Mesenchymal stem cell (in vitro differentiated cells and primary cell): Measurements from ENCODE around the gene FBXW2.

Experiments
- DNase-seq: peaks from one replicate; pipeline ENCODE4 v3.0.0-alpha.2; 2013
- H2AFZ ChIP-seq: one replicate; pipeline ENCODE4 v1.6.1; 2013; ENCODE audit warnings: low read depth, mild to moderate bottlenecking, control low read depth, inconsistent platforms, low read length, moderate library complexity
- H2AK5ac ChIP-seq: 2 replicates; pipeline ENCODE4 v1.6.1; 2013; ENCODE audit warnings: low read length, moderate library complexity, mild to moderate bottlenecking, inconsistent platforms; ENCODE audit not compliant: severe bottlenecking
- H2BK120ac ChIP-seq: one replicate; pipeline ENCODE4 v1.6.1; 2013; ENCODE audit warnings: low read depth, mild to moderate bottlenecking, inconsistent platforms, low read length, moderate library complexity
- H2BK12ac ChIP-seq, 2 experiments: one replicate each; pipeline ENCODE4 v1.6.1; 2013; ENCODE audit warnings: inconsistent platforms in 2 of 2, low read length in 2 of 2, mild to moderate bottlenecking in 2 of 2, moderate library complexity in 2 of 2, control low read depth in 1 of 2
- H2BK15ac ChIP-seq: one replicate; pipeline ENCODE4 v1.6.1; 2013; ENCODE audit warnings: mild to moderate bottlenecking, low read depth, inconsistent platforms; ENCODE audit not compliant: poor library complexity, severe bottlenecking
- H2BK5ac ChIP-seq: 2 replicates; pipeline ENCODE4 v1.6.1; 2013; ENCODE audit warnings: low read depth, mild to moderate bottlenecking, low read length, control low read depth, inconsistent platforms; ENCODE audit not compliant: poor library complexity, severe bottlenecking
- H3K14ac ChIP-seq, 2 experiments: one replicate each; pipeline ENCODE4 v1.6.1; 2013; ENCODE audit warnings: inconsistent platforms in 2 of 2, low read length in 2 of 2, control low read depth in 1 of 2, mild to moderate bottlenecking in 1 of 2, moderate library complexity in 1 of 2
- H3K18ac ChIP-seq, 2 experiments: one replicate each; pipeline ENCODE4 v1.6.1; 2013; ENCODE audit warnings: inconsistent platforms in 2 of 2, low read length in 2 of 2, control low read depth in 1 of 2, low read depth in 1 of 2, mild to moderate bottlenecking in 1 of 2
- H3K23ac ChIP-seq, 2 experiments: one replicate each; pipeline ENCODE4 v1.6.1; 2013; ENCODE audit warnings: inconsistent platforms in 2 of 2, low read length in 2 of 2, mild to moderate bottlenecking in 2 of 2, moderate library complexity in 2 of 2, control low read depth in 1 of 2
- H3K27ac ChIP-seq: 2 replicates; pipeline ENCODE4 v1.5.1; 2013; ENCODE audit warnings: mild to moderate bottlenecking, moderate library complexity, low read length, control low read depth, inconsistent platforms; ENCODE audit not compliant: poor library complexity, severe bottlenecking
- H3K27me3 ChIP-seq, 2 experiments: 2 replicates each; pipeline versions ENCODE4 v1.6.1 to v1.7.0; 2013; ENCODE audit warnings: low read length in 2 of 2, mild to moderate bottlenecking in 2 of 2, moderate library complexity in 2 of 2, control low read depth in 1 of 2, inconsistent platforms in 1 of 2; ENCODE audit not compliant: control insufficient read depth in 1 of 2, insufficient read depth in 1 of 2
- H3K36me3 ChIP-seq, 2 experiments: 2 replicates each; pipeline versions ENCODE4 v1.6.1 to v1.7.0; 2013; ENCODE audit warnings: low read length in 2 of 2, control low read depth in 1 of 2, inconsistent platforms in 1 of 2, low read depth in 1 of 2, mild to moderate bottlenecking in 1 of 2; ENCODE audit not compliant: insufficient read depth in 2 of 2, control insufficient read depth in 1 of 2
- H3K4ac ChIP-seq, 2 experiments: one replicate each; pipeline ENCODE4 v1.6.1; 2013; ENCODE audit warnings: inconsistent platforms in 2 of 2, low read length in 2 of 2, mild to moderate bottlenecking in 2 of 2, moderate library complexity in 2 of 2, control low read depth in 1 of 2, low read depth in 1 of 2
- H3K4me1 ChIP-seq: 2 replicates; pipeline ENCODE4 v1.6.1; 2013; ENCODE audit warnings: low read depth, low read length, control low read depth; ENCODE audit not compliant: control insufficient read depth, insufficient read depth
- H3K4me2 ChIP-seq: 2 replicates; pipeline ENCODE4 v1.6.1; 2013; ENCODE audit warnings: low read length, mild to moderate bottlenecking, inconsistent platforms; ENCODE audit not compliant: poor library complexity, severe bottlenecking
- H3K4me3 ChIP-seq, 2 experiments: 2 replicates each; pipeline versions ENCODE4 v1.5.1 to v1.7.0; 2013; ENCODE audit warnings: low read length in 2 of 2, mild to moderate bottlenecking in 2 of 2, control low read depth in 1 of 2, low read depth in 1 of 2; ENCODE audit not compliant: insufficient read depth in 1 of 2
- H3K79me1 ChIP-seq: replicated peaks from 2 replicates; pipeline ENCODE4 v1.6.1; 2013; ENCODE audit warnings: mild to moderate bottlenecking, control low read depth, low read length, inconsistent platforms; ENCODE audit not compliant: poor library complexity, severe bottlenecking
- H3K9ac ChIP-seq: 2 replicates; pipeline ENCODE4 v1.7.0; 2013; ENCODE audit warnings: mild to moderate bottlenecking, low read length, moderate library complexity
- H3K9me3 ChIP-seq: 2 replicates; pipeline ENCODE4 v1.7.0; 2013; ENCODE audit warnings: mild to moderate bottlenecking, low read length; ENCODE audit not compliant: control insufficient read depth
- H4K8ac ChIP-seq: one replicate; pipeline ENCODE4 v1.6.1; 2013; ENCODE audit warnings: inconsistent platforms, mild to moderate bottlenecking, low read length, moderate library complexity
- H4K91ac ChIP-seq: one replicate; pipeline ENCODE4 v1.6.1; 2013; ENCODE audit warnings: mild to moderate bottlenecking, low read length, inconsistent platforms
- WGBS: methylation state at CpG from one replicate; pipeline ENCODE4 v1.1.7; 2013; ENCODE audit warnings: mixed read lengths; 5-methylcytosine and 5-hydroxymethylcytosine counted together

Gene FBXW2

GRCh38 chr9:120715389-120715924 lies 77.8 kb downstream of the FBXW2 start:
- Histone ChIP-seq H3K14ac (no peak overlapping the region), H3K23ac (no peak overlapping the region), H2AK5ac (peak overlapping the region; percentile 66), H3K4me3 (peak overlapping the region in 1 of 2 experiments; percentile 81), H2BK12ac (no peak overlapping the region), H3K79me1 (peaks cover 3% of the 10 kb centered on the region), H3K36me3 (no peaks in the 10 kb centered on the region), H2BK5ac (no peak overlapping the region), H3K4ac (peak overlapping the region in 1 of 2 experiments; percentile 30), H2BK15ac (no peak overlapping the region), H3K9ac (peak overlapping the region; percentile 91), H3K18ac (peak overlapping the region; percentile 46 to 70), H3K4me1 (peaks cover 9% of the 10 kb centered on the region), H3K27ac (peak overlapping the region; percentile 60), H2AFZ (no peak overlapping the region), H2BK120ac (no peak overlapping the region), H3K27me3 (no peaks in the 10 kb centered on the region), H4K8ac (peak overlapping the region; percentile 98), H3K4me2 (peak overlapping the region; percentile 85), H3K9me3 (no peaks in the 10 kb centered on the region), H4K91ac (no peak overlapping the region)
- peak; percentile 86 for DNase-seq
- 25% methylated on average over 14 of the region's 14 CpGs for WGBS

GRCh38 chr9:120714846-120715388 lies 78.3 kb downstream of the FBXW2 start:
- no peaks in the 10 kb centered on the region for H3K27me3 ChIP-seq
- H3K4ac ChIP-seq, result peak overlapping the region; percentile 19 to 66
- H2BK12ac ChIP-seq, result peak overlapping the region in 1 of 2 experiments; percentile 96
- H3K79me1 ChIP-seq, result peaks cover 3% of the 10 kb centered on the region
- peak overlapping the region; percentile 93 for H2BK120ac ChIP-seq
- peaks cover 11% of the 10 kb centered on the region for H3K4me1 ChIP-seq
- H3K36me3 ChIP-seq, result no peaks in the 10 kb centered on the region
- H3K18ac ChIP-seq, result peak overlapping the region; percentile 63 to 80
- H3K9me3 ChIP-seq, result no peaks in the 10 kb centered on the region
- peak overlapping the region; percentile 85 for H3K4me2 ChIP-seq
- 16% methylated on average over 30 of the region's 30 CpGs for WGBS
- H3K9ac ChIP-seq, result peak overlapping the region; percentile 91
- H3K14ac ChIP-seq, result peak overlapping the region in 1 of 2 experiments; percentile 57
- H2BK5ac ChIP-seq, result peak overlapping the region; percentile 93
- H3K4me3 ChIP-seq, result peak overlapping the region; percentile 70 to 81
- no peak overlapping the region for H3K23ac ChIP-seq
- no peak for DNase-seq
- H2AK5ac ChIP-seq, result peak overlapping the region; percentile 90
- peak overlapping the region; percentile 99 for H4K91ac ChIP-seq
- H3K27ac ChIP-seq, result peak overlapping the region; percentile 60
- H4K8ac ChIP-seq, result peak overlapping the region; percentile 98
- H2BK15ac ChIP-seq, result peak overlapping the region; percentile 99
- peak overlapping the region; percentile 73 for H2AFZ ChIP-seq

GRCh38 chr9:120714088-120714845 lies 78.9 kb downstream of the FBXW2 start, which contains the start of gene MEGF9:
TSS of gene MEGF9 (minus strand) at chr9:120714470. CDS start at chr9:120714358, 112 bp downstream.
- peak within 1 kb of the TSS; percentile 91 for H3K9ac ChIP-seq
- H3K18ac ChIP-seq, result peak within 1 kb of the TSS; percentile 80 to 94
- H2BK15ac ChIP-seq, result peak within 1 kb of the TSS; percentile 99
- peak within 1 kb of the TSS; percentile 93 for H2BK5ac ChIP-seq
- H3K27ac ChIP-seq, result peak within 1 kb of the TSS; percentile 63
- H3K9me3 ChIP-seq, result no peaks in the 10 kb centered on the region
- H3K14ac ChIP-seq, result peak within 1 kb of the TSS in 1 of 2 experiments; percentile 96
- peak within 1 kb of the TSS; percentile 85 for H3K4me2 ChIP-seq
- H3K79me1 ChIP-seq, result peaks cover 3% of the 10 kb centered on the region
- H2AK5ac ChIP-seq, result peak within 1 kb of the TSS; percentile 90
- peak within 1 kb of the TSS in 1 of 2 experiments; percentile 50 for H3K23ac ChIP-seq
- H3K4me3 ChIP-seq, result peak within 1 kb of the TSS; percentile 87 to 91
- H3K4me1 ChIP-seq, result peaks cover 14% of the 10 kb centered on the region
- peak within 1 kb of the TSS; percentile 4 to 96 for H2BK12ac ChIP-seq
- under 1% methylated on average over 64 of the region's 102 CpGs for WGBS
- H4K8ac ChIP-seq, result peak within 1 kb of the TSS; percentile 98
- H3K36me3 ChIP-seq, result no peaks in the 10 kb centered on the region
- H3K27me3 ChIP-seq, result no peaks in the 10 kb centered on the region
- H3K4ac ChIP-seq, result peak within 1 kb of the TSS; percentile 66 to 89
- H2AFZ ChIP-seq, result peak within 1 kb of the TSS; percentile 94
- H2BK120ac ChIP-seq, result peak within 1 kb of the TSS; percentile 93
- H4K91ac ChIP-seq, result peak within 1 kb of the TSS; percentile 99
- DNase-seq, result peak; percentile 98
